ENCODE results near the gene ILF3.
"Not testable (repeated sequence)": the region's sequence is repeated elsewhere in the genome, so short reads cannot be mapped to it uniquely, and the experiment has no call there.

The ILF3 gene

DNA sequence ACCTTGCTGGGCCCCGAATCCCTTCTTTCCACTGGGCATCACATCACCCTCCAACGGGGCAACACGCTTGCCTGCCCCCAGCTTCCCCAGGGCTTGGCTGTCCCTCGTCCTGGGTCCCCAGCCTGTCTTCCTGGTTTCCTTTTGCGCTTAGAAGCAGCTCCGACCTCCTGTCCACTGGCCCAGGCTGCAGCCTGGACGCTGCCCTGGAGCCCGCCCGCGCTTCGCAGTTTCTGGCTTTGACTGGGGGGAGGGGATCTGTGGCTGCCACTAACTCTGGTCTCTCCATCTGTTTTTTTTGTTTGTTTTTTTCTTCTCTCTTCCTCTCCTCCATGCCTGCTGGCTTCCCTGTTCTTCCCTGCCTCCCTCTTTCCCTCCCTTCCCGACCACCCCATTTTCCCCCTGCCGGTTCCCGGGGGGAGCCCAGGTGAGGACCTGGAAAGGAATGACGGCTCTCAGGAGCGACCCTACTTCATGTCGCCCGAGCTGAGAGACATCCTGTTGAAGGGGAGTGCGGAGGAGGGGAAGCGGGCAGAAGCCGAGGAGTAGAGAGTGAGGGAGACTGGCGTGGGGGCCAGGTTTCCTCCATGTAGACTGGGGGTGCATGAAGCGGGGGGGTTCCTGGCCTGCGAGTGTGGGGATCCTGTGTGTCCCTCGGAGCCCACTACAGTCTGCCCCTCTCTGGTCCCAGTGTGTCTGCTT lies 11.5 kb upstream of the ILF3 start:
- no peak for DNase-seq

DNA sequence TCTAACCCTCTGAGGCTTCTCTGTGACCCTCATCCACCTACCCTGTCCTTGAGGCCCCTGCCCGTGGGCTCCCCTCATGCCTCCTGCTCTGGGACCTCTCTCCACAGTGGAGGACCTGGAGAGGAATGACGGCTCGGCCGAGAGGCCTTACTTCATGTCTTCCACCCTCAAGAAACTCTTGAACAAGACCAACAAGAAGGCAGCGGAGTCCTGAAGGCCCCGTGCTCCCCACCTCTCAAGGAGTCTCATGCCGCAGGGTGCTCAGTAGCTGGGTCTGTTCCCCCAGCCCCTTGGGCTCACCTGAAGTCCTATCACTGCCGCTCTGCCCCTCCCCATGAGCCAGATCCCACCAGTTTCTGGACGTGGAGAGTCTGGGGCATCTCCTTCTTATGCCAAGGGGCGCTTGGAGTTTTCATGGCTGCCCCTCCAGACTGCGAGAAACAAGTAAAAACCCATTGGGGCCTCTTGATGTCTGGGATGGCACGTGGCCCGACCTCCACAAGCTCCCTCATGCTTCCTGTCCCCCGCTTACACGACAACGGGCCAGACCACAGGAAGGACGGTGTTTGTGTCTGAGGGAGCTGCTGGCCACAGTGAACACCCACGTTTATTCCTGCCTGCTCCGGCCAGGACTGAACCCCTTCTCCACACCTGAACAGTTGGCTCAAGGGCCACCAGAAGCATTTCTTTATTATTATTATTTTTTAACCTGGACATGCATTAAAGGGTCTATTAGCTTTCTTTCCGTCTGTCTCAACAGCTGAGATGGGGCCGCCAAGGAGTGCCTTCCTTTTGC lies 10.8 kb upstream of the ILF3 start:
- no peak for DNase-seq

DNA sequence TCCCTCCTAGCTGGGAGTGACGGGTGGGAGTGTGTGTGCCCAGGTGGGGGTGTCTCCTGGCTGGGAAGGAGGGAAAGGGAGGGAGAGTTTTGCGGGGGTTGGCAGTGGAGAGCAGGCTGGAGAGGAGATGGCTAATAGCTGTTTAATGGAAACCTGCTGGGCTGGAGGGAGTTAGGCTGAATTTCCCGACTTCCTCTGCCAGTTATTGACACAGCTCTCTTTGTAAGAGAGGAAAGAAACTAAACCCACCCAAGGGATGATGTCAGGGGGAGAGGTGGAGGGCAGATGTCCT lies 10.2 kb upstream of the ILF3 start:
- peak in 1 of 4 experiments; percentile 44 for DNase-seq

DNA sequence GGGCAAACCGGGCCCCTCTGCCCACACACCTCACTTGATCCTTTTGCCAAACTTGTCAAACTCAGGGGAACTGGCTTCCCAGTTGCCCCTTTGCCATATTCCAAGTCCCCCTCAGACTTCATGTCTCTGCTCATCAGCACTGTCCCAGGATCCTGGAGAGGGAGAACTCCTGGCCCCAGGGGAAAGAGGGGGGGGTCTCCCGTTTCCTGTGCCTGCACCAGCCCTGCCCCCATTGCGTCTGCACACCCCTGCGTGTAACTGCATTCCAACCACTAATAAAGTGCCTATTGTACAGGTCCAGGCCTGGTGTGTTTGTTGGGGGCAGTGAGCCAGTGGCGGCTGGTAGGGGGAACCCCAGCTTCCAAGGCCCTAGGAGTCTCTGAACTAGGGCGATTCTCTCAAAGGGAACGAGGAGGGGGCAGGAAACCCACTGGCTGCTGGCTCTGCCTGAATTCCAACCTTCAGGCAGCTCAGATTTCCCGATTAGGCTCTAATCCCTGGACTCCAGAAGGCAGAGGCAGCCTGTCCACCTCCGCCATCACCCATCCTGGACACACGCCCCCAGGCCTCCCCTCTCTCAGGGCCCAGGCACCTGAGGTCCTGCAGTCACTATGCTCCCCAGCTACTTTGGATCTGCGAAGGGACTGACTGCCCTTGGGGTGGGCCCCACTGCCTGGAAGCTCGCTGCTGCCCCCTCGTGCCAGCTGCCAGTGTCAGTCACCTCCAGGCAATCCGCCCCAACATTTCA lies 9.7 kb upstream of the ILF3 start:
- DNase-seq: peak; percentile 84 to 92 (median 88)

DNA sequence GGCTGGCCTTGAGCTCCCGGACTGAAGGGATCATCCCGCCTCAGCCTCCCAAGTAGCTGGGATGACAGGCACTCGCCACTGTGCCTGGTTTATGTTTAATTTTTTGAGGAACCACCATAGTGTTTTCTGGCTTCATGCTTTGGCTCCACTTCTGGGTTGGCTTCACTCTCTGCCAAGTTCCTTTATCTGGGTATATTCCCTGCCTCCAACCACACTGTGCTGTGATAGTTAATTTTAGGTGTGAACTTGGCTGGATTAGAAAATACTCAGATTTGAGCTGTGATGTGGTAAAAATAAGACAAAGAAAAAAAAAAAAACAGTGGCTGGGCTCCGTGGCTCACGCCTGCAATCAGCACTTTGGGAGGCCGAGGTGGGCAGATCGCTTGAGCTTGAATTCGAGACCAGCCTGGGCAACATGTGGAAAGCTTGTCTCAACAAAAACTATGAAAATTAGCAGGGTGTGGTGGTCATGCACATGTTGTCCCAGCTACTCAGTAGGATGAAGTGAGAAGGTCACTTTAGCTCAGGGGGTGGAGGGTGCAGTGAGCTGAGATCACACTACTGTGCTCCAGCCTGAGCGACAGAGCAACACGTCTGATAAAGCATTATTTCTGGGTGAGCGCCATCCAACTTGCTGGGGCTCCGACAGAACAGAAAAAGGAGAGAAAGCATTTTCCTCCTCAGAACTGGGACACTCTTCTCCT lies 7.5 kb upstream of the ILF3 start:
- DNase-seq: peak in 1 of 4 experiments; percentile 39

DNA sequence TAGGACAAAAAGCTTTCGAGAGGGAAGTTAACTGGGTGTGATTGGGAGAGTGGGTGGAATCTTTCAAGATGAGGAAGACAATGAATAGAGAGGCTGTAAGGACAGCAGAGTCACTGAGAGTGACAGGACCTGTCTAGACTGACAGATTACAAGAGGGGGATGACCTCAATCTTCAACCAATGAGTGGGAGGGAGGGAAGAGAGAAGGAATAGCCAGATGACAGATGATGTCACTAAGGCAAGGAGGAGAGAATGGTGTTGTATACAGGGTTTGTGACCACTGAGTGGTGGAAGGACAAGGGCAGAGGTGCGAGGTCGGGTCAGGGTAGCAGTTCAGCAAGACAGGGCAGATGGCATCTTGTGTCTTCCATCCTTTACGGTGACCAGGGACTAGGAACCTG lies 5.8 kb upstream of the ILF3 start:
- DNase-seq: peak; percentile 64 to 92 (median 82)

DNA sequence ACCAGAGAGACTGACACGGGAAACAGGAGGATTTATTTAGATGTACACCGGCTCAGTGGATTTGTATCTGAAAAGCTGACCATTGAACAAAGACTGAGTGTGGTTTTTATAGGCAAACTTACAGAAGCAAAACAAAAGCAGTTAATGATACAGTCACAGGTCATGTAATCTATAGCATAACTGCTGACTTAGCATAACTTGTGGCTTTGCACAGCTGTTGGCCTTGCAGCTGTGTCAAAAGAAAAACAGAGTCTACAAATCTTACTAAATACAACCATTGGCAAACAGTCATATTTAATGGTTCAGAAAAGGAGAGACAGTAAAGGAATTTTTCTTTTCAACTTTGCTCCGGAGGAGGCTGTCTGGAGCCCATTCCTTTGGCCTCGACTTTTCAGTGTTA lies 2.3 kb upstream of the ILF3 start:
- DNase-seq: no peak

DNA sequence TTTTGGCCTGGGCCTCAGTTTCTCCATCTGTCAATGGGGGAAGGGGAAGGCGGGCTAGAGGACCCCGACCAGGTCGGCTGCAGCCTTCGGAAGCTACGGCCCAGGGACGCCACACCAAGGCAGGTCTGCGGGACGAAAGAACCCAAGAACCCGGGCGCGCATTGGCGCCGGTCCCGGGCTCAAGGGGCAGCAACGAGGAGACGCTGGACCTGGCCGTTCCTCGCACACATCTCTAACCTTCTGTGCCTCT lies 739 bp upstream of the ILF3 start:
- DNase-seq: no peak

DNA sequence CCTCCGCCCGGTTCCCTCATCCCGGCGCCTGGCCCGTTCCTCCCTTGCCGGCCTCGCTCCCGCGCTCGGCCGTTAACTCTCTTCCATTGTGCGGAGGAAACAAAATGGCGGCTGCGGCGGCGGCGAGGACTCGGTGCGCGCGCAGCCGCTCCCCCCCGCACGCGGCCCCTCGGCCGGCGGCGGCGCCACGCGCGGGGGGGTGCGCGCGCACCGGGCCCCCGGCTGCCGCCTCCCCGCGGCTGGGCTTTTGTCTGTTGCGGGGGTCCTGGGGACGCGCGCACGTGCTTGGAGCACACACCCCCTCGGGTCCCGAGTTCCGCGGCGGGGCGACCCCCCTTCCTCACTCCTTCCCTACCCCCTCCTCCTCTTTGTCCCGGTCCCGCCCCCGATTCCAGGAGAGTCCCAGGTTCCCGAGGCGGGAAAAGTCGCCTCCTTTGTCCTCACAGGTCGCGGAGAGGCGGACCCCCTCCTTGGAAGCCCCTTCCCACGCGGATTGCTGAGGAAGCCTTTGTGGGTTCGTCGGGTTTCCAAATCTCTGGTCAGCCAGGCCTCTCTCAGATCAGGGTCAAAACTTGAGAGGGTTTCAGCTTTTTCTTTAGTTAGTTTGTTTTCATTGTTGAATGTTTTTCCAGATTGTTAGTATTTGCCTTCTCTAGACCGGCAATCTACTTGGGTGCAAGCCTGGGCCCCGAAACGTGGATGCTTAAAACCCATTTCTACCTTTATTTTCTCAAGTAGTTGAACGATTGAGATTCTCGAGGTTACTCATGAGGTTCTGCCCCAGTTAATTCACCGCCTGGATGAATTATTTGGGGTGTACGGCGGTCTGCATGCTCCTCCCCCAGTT lies 687 bp downstream of the ILF3 start:
- DNase-seq: peak; percentile 56 to 81 (median 67)

DNA sequence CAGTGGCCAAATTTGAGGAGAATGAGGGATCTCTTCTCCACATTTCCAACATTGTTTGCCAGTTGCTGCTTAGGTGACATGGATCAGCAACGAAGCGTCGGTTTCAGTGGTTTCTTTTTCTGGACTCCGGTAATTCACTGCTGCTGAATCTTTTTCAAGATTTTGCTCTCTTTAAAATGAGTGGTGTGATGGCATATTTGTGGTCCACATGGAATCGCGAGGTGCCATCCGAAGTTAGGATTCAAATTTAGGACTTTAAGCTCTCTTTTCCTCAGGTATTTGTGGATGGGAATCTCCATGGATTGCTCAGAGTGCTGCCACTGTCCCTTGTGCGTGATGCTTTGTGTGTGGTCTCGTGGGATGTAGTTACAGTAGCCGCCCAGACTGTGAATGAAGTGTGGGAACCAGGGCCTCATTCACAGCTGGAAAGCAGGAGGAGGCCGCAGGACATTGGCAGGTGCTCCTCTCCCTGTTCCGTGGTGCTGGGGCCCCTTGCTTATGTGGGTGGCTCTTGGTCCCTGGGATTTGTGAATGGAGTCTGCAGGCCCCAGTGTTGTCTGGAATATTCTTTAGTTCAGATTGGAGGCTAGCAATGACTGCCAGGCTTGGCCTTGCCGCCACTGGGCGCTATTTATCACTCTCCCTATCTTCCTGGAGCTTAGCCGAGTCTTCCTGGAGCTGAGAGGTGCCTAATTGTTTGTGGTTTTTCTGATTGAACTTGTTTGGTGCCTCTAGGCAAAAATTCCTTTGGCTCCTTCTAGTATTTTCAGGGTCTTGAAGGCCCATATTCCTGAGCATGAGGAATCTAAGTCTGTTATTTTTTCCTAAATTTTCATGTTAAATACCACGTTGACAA lies 1.5 kb downstream of the ILF3 start:
- DNase-seq: peak in 3 of 4 experiments; percentile 37 to 42 (median 38)

DNA sequence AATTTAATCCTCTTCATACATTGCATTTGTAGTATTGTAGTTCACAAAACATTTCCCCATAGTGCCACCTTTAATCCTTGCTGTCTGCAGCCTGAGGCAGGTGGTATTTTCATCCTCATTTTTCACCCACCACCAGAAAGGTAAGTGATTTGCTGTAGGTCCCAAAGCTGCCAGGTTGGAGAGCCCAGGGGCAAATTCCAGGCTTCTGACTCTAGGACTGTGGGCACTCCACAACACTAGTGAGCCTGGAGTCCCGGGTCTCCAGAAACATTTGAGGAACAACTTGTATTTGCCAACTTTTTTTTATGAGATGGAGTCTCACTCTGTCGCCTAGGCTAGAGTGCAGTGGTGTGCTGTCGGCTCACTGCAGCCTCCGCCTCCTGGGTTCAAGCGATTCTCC lies 6.2 kb downstream of the ILF3 start:
- no peak for DNase-seq

DNA sequence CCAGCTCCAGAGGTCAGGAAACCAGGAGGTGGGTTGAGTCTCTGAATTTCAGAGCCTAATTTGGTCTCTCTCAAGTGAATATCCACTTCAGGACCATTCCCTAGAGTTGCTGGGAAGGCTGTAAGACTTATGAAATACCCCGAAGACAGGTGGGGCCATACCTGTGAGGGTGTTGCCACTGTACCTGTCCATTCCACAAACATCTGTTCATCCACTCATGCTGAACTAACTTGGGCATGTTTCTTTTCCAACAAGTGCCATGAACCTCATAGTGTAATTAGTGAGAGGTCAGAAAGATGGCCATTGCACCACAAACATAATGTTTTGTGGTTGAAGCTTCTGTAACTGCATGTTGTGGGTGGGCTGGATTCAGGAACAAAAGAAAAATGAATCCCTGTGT lies 7.8 kb downstream of the ILF3 start:
- peak in 3 of 4 experiments; percentile 33 to 40 (median 38) for DNase-seq

DNA sequence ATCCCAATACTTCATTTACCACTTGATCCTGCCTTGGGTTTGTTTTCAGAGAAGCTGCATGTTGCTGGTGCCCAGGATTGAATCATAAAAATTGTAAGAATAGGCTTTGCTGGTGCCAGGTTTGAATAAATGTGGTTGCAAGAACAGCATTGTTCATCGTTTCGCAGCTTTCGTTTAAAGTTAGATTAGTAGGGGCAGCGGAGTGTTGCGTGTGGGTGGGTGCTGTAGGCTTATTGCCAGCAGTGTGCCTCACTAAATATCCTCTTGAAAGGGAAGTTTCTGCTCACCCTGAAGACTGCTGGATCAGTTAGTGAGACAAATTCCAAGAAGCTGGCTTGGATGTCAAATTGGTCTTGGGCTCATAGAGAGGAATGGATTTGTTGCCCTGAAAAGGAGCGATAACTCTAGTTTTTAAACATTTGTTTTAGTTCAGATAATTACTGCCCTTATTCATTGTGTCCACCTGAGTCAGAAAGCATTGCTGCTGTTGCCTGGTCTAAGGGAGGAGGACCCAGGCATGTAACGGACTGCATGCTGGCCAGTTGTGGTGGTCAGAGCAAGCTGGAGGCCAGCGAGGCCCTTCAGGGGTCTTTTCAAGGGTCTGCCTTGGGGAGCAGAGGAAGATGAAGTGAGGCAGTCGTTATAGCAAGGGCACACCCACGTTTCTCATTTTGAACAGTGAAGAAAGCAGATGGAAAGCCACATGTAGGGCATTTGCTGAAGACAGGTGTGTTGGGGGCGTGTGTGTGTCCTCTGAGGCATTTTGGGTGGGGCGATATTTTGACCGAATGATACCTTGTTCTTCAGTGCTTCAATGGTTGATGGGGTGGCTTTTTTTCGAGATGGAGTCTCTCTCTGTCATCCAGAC lies 8.5 kb downstream of the ILF3 start:
- DNase-seq: peak in 3 of 4 experiments; percentile 43 to 55 (median 50)

DNA sequence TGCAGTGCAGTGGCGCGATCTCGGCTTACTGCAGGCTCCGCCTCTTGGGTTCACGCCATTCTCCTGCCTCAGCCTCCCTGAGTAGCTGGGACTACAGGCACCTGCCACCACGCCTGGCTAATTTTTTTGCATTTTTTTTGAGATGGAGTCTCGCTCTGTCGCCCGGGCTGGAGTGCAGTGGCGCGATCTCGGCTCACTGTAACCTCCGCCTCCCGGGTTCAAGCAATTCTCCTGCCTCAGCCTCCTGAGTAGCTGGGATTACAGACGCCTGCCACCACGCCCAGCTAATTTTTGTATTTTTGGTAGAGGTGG lies 9.1 kb downstream of the ILF3 start:
- not testable (repeated sequence) for DNase-seq

DNA sequence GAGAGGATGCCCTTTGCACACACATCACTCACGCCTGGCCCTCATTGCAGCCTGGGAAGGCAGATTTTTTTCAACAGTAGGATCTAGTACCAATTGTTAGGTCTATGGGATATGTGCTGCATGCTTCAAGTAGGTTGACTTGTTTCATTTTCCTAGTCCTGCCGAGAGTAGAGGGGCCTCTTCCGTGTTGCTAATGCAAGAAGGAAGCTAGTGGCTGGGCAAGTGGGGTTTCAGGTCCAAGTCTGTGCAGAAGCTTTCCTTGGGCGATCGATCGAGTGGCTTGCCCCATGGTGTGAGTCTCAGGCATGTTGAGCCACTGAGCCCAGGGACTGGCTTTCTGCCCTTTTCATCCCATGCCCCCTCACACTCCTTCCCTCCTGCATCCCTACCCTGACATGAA lies 13.7 kb downstream of the ILF3 start:
- DNase-seq: no peak

DNA sequence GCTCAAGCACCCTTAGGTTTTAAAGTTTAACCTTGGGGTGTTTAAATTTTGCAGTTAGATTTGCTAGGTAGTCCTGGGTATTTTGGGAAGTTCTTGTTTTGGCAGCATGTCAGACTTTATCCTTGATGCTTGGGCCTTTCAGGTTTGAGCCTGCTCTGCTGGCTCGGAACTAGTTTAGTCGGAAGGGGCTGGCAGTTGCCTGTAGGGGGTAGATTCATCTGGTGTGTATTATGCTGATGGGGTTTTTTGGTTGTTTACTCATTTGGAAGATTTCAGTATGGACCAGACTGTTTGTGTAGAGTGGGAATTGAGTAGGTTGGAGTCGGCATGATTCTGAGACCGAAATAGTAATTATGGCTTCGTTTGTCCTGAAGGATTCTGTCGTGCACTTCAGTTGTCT lies 15.1 kb downstream of the ILF3 start:
- DNase-seq: no peak

DNA sequence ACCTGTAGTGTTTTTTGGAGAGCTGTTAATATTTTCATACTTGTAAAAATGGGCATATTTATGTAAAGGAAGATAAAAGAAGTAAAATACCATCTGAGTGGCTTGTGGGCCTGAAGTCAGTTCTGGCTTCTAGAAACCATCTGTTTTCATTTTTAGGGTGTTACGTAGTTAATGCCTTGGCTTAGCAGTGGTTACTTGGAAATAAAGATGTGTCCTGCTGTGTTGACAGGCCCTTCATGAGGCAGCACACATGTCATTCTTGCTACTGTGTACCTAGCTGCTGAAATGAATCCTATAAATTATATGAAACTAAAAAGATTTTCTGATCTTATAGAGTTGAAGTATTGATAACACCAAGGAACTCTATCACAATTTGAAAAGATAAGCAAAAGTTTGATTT lies 16.0 kb downstream of the ILF3 start:
- no peak for DNase-seq

DNA sequence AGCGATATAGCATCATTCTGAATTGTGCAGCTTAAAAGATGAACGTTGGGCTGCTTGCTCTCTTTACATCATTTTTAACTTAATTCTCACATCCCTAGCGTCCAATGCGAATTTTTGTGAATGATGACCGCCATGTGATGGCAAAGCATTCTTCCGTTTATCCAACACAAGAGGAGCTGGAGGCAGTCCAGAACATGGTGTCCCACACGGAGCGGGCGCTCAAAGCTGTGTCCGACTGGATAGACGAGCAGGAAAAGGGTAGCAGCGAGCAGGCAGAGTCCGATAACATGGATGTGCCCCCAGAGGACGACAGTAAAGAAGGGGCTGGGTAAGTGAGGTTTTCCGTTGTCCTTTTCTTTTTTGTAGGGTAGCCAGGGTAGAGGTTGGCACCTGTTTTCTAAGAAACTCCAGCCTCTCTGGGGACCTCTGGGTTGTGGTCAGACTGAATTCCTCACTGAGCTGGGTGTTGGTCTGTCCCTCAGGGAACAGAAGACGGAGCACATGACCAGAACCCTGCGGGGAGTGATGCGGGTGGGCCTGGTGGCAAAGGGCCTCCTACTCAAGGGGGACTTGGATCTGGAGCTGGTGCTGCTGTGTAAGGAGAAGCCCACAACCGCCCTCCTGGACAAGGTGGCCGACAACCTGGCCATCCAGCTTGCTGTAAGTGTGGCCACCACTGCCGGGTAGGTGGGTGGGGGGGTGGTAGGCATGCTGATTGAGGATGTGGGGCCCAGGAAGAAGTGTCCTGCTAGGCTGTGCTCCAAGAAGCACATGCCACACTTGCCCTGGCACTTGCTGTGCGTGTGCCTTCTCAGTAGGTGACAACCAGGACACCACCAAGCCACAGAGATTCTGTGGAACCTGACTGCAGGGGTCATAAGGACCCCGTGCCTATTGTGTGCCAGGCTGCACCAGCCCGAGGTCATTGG lies 17.0 kb downstream of the ILF3 start:
- DNase-seq: no peak

DNA sequence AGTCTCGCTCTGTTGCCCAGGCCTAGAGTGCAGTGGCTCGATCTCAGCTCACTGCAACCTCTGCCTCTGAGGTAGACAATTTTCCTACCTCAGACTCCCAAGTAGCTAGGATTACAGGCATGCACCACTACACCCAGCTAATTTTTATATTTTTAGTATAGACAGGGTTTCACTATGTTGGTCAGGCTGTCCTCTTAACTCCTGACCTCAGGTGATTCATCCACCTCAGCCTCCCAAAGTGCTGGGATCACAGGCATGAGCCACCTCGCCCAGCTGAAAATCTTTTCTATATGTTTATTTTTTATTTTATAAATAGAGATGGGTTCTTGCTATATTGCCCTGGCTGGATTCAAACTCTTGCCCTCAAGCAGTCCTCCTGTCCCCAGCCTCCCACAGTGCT lies 17.8 kb downstream of the ILF3 start:
- DNase-seq: not testable (repeated sequence)
